SK-N-SH treated with all-trans-retinoic acid at 6 μM for 48 hours (cell line): ENCODE data around the gene RXRA.

Experiments
- ATAC-seq: fragments of 200-7000 bp; cut with Tn5 transposase; 3 replicates; pipeline ENCODE4 v1.9.1; 2020; ENCODE audit warnings: mild to moderate bottlenecking, moderate library complexity
- CSDC2 ChIP-seq: fragments of 250-450 bp; sonication (Bioruptor Pico); IDR thresholded peaks from 2 replicates; pipeline ENCODE4 v1.5.0; 2020; ENCODE audit warnings: mild to moderate bottlenecking, moderate library complexity
- ESRRG ChIP-seq: fragments of 250-450 bp; sonication (Bioruptor Pico); IDR thresholded peaks from 2 replicates; pipeline ENCODE4 v1.6.1; 2021; ENCODE audit warnings: mild to moderate bottlenecking
- GLIS3 ChIP-seq: fragments of 250-450 bp; sonication (Bioruptor Pico); IDR thresholded peaks from 2 replicates; pipeline ENCODE4 v1.5.0; 2020; ENCODE audit warnings: mild to moderate bottlenecking, moderate library complexity
- ISL1 ChIP-seq: fragments of 250-450 bp; sonication (Bioruptor Pico); IDR thresholded peaks from 2 replicates; pipeline ENCODE4 v2.1.2; 2022; ENCODE audit warnings: mild to moderate bottlenecking, moderate library complexity
- OSR1 ChIP-seq: fragments of 250-450 bp; sonication (Bioruptor Pico); IDR thresholded peaks from 2 replicates; pipeline ENCODE4 v1.8.0; 2022; ENCODE audit warnings: moderate library complexity, mild to moderate bottlenecking, inconsistent platforms
- PPARA ChIP-seq: fragments of 250-450 bp; sonication (Bioruptor Pico); IDR thresholded peaks from 2 replicates; pipeline ENCODE4 v1.5.0; 2020; ENCODE audit warnings: mild to moderate bottlenecking, borderline replicate concordance
- RARB ChIP-seq: fragments of 250-450 bp; sonication (Bioruptor Pico); IDR thresholded peaks from 2 replicates; pipeline ENCODE4 v1.8.0; 2021; ENCODE audit warnings: mild to moderate bottlenecking, moderate library complexity
- SNAI2 ChIP-seq: fragments of 250-450 bp; sonication (Bioruptor Pico); IDR thresholded peaks from 2 replicates; pipeline ENCODE4 v1.5.0; 2020; ENCODE audit warnings: mild to moderate bottlenecking, moderate library complexity
- TOX ChIP-seq: fragments of 250-450 bp; sonication (Bioruptor Pico); IDR thresholded peaks from 2 replicates; pipeline ENCODE4 v1.8.0; 2021; ENCODE audit warnings: mild to moderate bottlenecking, moderate library complexity, borderline replicate concordance
- ZC3H10 ChIP-seq: fragments of 250-450 bp; sonication (Bioruptor Pico); IDR thresholded peaks from 2 replicates; pipeline ENCODE4 v1.5.1; 2021; ENCODE audit warnings: mild to moderate bottlenecking, moderate library complexity
- ZNF565 ChIP-seq: fragments of 450-650 bp; formaldehyde crosslinking; conservative IDR thresholded peaks from 2 replicates; pipeline ENCODE4 v1.5.0; 2020; ENCODE audit warnings: low read depth, mild to moderate bottlenecking, moderate library complexity
- ZNF70 ChIP-seq: fragments of 450-650 bp; formaldehyde crosslinking; IDR thresholded peaks from 2 replicates; pipeline ENCODE4 v1.5.0; 2020; ENCODE audit warnings: mild to moderate bottlenecking, moderate library complexity
- ZNF8 ChIP-seq: fragments of 450-650 bp; formaldehyde crosslinking; IDR thresholded peaks from 2 replicates; pipeline ENCODE4 v1.5.0; 2020; ENCODE audit warnings: mild to moderate bottlenecking, moderate library complexity
- TF ChIP-seq, protein P1 (sequence below): fragments of 250-450 bp; sonication (Bioruptor Pico); IDR thresholded peaks from 2 replicates; pipeline ENCODE4 v1.8.0; 2021; ENCODE audit warnings: low read depth, mild to moderate bottlenecking, moderate library complexity, borderline replicate concordance
- TF ChIP-seq, protein P2 (sequence below): fragments of 250-450 bp; sonication (Bioruptor Pico); IDR thresholded peaks from 2 replicates; pipeline ENCODE4 v1.8.0; 2020; ENCODE audit warnings: mild to moderate bottlenecking, moderate library complexity, borderline replicate concordance
- TF ChIP-seq, protein P3 (sequence below): fragments of 250-450 bp; sonication (Bioruptor Pico); IDR thresholded peaks from 2 replicates; pipeline ENCODE4 v1.5.1; 2021; ENCODE audit warnings: mild to moderate bottlenecking, moderate library complexity
- TF ChIP-seq, protein P4 (sequence below): fragments of 250-450 bp; sonication (Bioruptor Pico); IDR thresholded peaks from 2 replicates; pipeline ENCODE4 v1.5.1; 2020; ENCODE audit warnings: low read depth, mild to moderate bottlenecking, moderate library complexity
- TF ChIP-seq, protein P5 (sequence below): fragments of 250-450 bp; sonication (Bioruptor Pico); IDR thresholded peaks from 2 replicates; pipeline ENCODE4 v1.5.0; 2020; ENCODE audit warnings: mild to moderate bottlenecking, moderate library complexity

RXRA gene

DNA sequence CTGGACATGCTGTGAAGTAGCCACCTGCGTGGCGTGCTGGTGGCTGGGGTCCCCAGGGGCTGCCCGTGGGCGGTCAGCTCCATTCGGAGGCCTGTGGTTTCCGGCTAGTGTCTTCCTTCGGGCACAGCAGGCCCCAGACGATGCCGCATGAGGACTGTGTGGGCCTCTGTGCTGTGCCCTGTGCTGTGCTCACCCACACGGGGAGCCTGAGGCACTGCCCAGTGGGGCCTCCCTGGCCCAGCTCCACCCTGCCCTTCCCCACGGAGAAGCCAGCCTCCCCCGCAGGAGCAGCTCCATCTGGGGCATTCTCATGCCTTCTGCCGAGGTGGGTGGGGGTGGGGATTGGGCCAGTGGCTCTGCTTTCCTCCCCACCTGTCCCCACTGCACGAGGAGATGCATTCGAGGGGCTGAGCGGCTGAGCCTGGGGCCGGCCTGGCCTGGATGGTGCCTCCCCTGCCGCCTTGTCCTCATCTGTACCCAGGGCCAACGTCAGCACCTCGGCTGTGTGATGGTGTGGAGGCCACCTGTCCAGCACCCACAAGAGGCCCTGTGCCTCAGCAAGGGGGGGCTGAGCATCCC is 24.2 kb downstream of the RXRA start:
- no peak for TF ChIP-seq ISL1 (CRISPR knock-in tag)
- no peak for TF ChIP-seq ESRRG (CRISPR knock-in tag)
- no peak for TF ChIP-seq ZNF565 (CRISPR knock-in tag)
- no peak for TF ChIP-seq GLIS3 (CRISPR knock-in tag)
- TF ChIP-seq, protein P1, sequence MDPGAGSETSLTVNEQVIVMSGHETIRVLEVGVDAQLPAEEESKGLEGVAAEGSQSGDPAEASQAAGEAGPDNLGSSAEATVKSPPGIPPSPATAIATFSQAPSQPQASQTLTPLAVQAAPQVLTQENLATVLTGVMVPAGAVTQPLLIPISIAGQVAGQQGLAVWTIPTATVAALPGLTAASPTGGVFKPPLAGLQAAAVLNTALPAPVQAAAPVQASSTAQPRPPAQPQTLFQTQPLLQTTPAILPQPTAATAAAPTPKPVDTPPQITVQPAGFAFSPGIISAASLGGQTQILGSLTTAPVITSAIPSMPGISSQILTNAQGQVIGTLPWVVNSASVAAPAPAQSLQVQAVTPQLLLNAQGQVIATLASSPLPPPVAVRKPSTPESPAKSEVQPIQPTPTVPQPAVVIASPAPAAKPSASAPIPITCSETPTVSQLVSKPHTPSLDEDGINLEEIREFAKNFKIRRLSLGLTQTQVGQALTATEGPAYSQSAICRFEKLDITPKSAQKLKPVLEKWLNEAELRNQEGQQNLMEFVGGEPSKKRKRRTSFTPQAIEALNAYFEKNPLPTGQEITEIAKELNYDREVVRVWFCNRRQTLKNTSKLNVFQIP (CRISPR knock-in tag), result no peak
- TF ChIP-seq, protein P2, sequence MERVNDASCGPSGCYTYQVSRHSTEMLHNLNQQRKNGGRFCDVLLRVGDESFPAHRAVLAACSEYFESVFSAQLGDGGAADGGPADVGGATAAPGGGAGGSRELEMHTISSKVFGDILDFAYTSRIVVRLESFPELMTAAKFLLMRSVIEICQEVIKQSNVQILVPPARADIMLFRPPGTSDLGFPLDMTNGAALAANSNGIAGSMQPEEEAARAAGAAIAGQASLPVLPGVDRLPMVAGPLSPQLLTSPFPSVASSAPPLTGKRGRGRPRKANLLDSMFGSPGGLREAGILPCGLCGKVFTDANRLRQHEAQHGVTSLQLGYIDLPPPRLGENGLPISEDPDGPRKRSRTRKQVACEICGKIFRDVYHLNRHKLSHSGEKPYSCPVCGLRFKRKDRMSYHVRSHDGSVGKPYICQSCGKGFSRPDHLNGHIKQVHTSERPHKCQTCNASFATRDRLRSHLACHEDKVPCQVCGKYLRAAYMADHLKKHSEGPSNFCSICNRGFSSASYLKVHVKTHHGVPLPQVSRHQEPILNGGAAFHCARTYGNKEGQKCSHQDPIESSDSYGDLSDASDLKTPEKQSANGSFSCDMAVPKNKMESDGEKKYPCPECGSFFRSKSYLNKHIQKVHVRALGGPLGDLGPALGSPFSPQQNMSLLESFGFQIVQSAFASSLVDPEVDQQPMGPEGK (CRISPR knock-in tag), result no peak
- TF ChIP-seq ZC3H10 (CRISPR knock-in tag), result no peak
- TF ChIP-seq, all 23 proteins: peak for 0
- ATAC-seq, result peak; percentile 15; the same call in 2 of the 3 replicates

DNA sequence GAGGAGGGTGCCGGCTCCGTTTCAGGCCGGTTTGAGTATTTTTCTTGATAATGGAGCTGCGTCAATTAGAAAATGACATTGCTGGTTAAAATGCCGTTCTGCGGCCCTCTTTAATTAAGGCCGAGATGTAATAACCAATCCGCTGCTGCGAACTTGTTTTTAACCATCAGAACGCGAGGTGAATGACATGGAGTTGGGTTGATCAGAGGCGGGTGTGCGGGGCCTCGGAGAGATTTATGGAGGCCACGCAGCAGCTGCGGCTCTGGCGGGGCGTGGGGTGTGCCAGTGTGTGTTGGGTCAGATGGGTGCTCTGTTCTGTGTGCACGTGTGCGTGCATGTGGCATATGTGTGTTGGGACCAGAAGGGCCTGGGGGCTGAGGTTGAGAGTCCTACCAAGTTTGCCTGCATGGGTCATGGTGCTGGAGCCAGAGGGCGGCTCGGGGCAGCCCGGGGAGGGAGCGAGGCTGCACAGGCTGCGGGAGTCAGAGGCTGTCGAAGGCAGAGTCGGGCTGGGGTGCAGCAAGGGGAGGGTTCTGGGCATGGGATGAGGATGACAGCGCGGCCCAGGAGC is 25.4 kb downstream of the RXRA start:
- TF ChIP-seq OSR1 (no peak), ZC3H10 (CRISPR knock-in tag) (no peak), SNAI2 (CRISPR knock-in tag) (no peak), ISL1 (CRISPR knock-in tag) (no peak), ESRRG (CRISPR knock-in tag) (no peak), TOX (CRISPR knock-in tag) (no peak)
- TF ChIP-seq, protein P3, sequence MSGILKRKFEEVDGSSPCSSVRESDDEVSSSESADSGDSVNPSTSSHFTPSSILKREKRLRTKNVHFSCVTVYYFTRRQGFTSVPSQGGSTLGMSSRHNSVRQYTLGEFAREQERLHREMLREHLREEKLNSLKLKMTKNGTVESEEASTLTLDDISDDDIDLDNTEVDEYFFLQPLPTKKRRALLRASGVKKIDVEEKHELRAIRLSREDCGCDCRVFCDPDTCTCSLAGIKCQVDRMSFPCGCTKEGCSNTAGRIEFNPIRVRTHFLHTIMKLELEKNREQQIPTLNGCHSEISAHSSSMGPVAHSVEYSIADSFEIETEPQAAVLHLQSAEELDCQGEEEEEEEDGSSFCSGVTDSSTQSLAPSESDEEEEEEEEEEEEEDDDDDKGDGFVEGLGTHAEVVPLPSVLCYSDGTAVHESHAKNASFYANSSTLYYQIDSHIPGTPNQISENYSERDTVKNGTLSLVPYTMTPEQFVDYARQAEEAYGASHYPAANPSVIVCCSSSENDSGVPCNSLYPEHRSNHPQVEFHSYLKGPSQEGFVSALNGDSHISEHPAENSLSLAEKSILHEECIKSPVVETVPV, result no peak
- no peak for ATAC-seq

DNA sequence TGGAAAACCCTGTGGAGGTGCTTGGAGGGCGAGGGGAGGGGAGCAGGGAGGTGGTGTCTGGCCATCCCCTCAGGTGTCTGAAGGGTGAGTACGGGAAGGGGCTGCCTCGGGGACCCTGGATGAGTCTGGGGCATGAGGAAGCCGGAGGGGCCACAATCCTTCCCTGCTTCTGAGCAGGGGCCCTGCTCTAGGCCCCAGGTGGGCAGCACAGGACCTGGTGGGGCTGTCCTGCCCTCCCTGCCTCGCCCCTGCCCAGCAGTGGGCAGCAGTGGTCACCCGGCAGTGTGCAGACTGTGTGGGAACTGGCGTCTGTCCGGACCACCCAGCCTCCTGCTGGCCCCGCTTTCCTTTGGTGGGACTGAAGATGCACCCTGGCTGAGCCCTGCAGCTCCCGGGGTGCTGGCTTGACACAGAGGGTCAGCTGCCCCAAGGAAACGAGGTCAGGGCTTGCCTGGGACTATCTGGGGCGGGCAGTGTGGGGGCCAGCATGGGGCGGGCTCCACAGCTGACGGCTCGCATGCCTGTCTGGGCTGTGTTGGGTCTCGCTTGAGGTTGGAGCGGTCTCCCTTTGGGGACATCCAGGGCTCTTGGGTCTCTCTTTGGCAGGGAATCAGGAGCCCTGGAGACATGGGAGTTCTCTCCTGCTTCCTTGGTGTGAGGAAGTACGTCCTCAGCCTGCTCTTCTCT is 26.1 kb downstream of the RXRA start:
- TF ChIP-seq OSR1 (no peak), ISL1 (CRISPR knock-in tag) (no peak), ZNF565 (CRISPR knock-in tag) (no peak), RARB (CRISPR knock-in tag) (no peak), TOX (CRISPR knock-in tag) (no peak)
- no peak for ATAC-seq

DNA sequence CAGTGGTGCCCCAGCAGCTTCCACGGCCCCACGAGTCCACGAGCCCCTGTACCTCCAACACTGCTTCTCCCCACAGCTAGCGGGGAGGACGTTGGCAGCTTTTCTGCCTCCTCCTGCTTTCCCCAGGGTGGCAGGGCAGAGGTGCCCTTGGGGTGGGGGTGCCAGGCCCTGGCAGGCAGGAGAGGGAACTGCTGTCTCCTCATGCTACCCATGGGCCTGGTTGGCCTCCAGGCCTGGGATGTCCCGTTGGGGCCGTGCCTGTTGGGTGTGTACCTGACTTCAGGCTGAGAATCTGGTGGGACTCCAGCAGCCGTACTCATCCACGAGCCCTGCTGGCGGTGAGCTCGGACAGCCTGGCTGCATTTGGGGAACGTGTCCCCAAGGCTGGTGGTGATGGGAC is 27.3 kb downstream of the RXRA start:
- no peak for TF ChIP-seq ZNF70 (CRISPR knock-in tag)
- TF ChIP-seq ISL1 (CRISPR knock-in tag), result no peak
- TF ChIP-seq ESRRG (CRISPR knock-in tag), result no peak
- no peak for TF ChIP-seq ZNF8 (CRISPR knock-in tag)
- no peak for TF ChIP-seq CSDC2 (CRISPR knock-in tag)
- TF ChIP-seq ZC3H10 (CRISPR knock-in tag), result no peak
- TF ChIP-seq, protein P4, sequence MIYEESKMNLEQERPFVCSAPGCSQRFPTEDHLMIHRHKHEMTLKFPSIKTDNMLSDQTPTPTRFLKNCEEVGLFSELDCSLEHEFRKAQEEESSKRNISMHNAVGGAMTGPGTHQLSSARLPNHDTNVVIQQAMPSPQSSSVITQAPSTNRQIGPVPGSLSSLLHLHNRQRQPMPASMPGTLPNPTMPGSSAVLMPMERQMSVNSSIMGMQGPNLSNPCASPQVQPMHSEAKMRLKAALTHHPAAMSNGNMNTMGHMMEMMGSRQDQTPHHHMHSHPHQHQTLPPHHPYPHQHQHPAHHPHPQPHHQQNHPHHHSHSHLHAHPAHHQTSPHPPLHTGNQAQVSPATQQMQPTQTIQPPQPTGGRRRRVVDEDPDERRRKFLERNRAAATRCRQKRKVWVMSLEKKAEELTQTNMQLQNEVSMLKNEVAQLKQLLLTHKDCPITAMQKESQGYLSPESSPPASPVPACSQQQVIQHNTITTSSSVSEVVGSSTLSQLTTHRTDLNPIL, result no peak
- TF ChIP-seq PPARA (CRISPR knock-in tag), result no peak
- TF ChIP-seq, protein P2 (CRISPR knock-in tag), result no peak
- no peak for TF ChIP-seq SNAI2 (CRISPR knock-in tag)
- TF ChIP-seq, protein P5, sequence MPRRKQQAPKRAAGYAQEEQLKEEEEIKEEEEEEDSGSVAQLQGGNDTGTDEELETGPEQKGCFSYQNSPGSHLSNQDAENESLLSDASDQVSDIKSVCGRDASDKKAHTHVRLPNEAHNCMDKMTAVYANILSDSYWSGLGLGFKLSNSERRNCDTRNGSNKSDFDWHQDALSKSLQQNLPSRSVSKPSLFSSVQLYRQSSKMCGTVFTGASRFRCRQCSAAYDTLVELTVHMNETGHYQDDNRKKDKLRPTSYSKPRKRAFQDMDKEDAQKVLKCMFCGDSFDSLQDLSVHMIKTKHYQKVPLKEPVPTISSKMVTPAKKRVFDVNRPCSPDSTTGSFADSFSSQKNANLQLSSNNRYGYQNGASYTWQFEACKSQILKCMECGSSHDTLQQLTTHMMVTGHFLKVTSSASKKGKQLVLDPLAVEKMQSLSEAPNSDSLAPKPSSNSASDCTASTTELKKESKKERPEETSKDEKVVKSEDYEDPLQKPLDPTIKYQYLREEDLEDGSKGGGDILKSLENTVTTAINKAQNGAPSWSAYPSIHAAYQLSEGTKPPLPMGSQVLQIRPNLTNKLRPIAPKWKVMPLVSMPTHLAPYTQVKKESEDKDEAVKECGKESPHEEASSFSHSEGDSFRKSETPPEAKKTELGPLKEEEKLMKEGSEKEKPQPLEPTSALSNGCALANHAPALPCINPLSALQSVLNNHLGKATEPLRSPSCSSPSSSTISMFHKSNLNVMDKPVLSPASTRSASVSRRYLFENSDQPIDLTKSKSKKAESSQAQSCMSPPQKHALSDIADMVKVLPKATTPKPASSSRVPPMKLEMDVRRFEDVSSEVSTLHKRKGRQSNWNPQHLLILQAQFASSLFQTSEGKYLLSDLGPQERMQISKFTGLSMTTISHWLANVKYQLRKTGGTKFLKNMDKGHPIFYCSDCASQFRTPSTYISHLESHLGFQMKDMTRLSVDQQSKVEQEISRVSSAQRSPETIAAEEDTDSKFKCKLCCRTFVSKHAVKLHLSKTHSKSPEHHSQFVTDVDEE (CRISPR knock-in tag), result no peak
- TF ChIP-seq GLIS3 (CRISPR knock-in tag), result no peak
- ATAC-seq, result no peak
